Breast epithelium (tissue), 3 donors: ENCODE data around the gene LRIG2.

ENCODE experiments used
- CTCF ChIP-seq, 3 donors: fragments of 450-650 bp; IDR thresholded peaks; one replicate each; pipeline ENCODE4 v1.5.1; 2016 to 2017; ENCODE audit warnings: antibody characterized with exemption in 3 of 3, mild to moderate bottlenecking in 3 of 3, moderate library complexity in 3 of 3
- POLR2A ChIP-seq: fragments of 450-650 bp; IDR thresholded peaks from one replicate; pipeline ENCODE4 v1.6.1; 2016; ENCODE audit warnings: antibody characterized with exemption, mild to moderate bottlenecking, moderate library complexity

GRCh38 chr1:113103048-113103447 lies 30.1 kb downstream of the LRIG2 start:
- TF ChIP-seq CTCF (IDR thresholded peaks at IDR 0.05) (no peak), POLR2A (no peak)
